A204.1 (cell line): ENCODE data around the gene ATP6AP1.

ENCODE experiments used
- FAIRE-seq: peaks from 2 replicates; lab custom pipeline; 2012; peaks lifted over from hg19 to GRCh38; lab: Jason Lieb, UNC

ATP6AP1 gene

DNA sequence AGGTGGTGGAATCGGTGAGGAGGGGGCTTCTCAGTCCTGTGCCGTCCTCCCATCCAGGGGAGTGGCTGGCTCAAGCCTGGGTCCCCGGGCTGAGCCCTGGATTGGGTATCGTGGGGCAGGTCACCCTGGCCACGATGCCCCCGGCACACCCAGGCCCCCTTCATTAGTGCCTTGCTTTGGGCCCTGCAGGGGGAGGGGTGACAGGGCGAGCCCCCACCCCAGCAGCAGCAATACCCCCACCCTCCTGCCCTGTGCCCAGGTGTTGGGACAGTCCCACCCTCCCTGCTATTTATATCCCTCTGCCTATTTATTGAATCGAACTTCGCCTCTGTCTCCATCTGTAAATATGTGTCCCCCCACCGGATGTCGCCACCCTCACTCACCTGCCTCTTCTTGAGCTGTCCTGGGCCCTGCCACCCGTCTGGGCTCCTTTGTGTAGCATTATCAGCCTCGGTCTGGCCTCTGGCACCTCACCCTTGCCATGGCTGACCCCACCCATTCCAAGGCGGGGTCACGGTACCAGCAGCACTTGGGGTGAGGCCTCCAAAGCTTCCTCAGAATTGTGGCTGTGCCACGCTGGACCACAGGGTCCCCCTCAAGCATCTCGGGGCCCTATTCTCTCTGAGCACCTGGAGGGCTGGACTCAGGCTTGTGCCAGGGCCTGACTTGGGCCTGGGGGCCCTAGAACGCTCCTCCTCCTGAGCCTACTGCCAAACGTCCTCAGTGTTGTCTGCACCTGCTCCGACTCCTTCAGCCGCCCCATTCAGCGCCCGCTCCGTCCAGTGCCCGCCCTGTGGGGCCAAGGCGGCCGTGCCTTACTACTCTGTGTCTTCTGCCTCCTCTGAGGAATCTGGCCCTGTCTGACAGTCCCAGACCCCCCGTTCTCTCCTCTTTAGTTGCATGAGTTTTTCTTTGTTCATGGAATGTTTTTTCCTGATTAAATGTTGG lies 44.5 kb downstream of the ATP6AP1 start:
- FAIRE-seq = no peak

- FAIRE-seq = no peak
Observed at GRCh38 chrX:154473683-154474082, 45.2 kb downstream of the ATP6AP1 start.

GRCh38 chrX:154476821-154477220 lies 48.3 kb downstream of the ATP6AP1 start:
- FAIRE-seq = no peak

DNA sequence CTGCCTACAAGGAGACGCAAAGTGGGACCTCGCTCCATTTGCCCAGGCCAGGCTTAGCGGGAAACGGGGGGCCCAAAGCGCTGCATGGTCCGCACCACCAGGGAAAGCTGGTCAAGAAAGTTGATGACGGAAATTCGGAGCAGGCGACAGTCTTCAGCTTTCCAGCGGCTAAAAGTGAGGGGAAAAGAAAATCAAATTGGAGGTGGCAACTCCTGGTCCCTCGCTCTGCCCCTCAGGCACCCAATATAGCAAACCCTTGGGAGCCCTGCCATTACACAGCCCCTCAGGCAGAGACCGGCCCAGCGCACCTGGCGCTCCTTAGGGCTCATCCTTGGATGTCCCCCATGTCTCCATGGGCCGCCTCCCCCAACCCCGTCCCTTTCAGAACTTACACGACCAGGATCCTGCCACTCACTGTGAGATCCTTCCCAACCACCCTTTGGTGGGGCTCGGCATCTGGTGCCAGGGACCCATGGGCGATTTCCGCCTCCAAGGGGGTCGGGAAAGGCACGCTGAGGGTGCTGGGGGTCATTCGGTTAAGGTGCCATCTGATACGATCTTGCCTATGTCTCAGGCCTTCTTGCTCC lies 49.5 kb downstream of the ATP6AP1 start:
- no peak for FAIRE-seq

DNA sequence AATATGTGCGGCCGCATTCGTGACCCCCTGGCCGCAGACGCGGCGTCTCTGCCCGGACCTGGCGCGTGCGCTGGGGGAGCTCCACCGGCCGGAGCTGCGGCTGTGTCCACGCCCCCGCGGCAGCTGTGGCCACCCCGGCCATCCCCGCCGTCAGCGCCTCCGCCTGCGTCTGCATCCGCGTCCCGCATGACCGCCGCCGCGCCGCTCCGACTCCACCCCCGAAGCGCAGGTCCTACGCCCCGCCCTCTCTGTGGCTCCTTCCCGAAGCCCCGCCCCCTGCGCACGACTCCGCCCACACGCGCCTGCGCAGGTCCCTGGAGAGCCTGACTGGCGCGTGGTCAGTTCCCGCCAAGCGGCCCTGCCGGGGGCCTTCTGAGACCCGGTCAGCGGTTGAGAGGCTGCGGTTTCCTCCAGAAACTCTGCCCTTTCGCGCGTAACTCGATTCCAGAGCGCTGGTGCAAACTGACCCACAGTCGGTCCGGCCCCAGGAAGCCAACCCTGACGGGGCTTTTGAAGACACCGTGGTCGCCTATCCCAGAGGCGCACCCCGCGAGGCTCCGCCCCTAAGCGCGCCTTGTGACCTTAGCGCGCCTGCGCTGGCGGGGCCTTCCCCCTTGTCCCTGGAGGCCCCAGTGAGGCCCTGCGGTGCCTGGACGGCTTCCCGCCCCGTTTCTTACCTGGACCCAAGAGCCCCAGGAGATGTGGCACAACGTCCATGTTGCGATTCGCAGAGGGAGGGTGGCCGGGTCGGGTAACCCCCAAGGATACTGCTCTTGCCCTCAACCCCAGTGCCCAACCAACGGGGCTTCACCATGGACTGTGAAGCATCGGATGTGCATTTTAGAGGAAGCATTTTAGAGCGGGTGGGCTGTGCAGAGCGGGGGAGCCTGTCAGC lies 50.5 kb downstream of the ATP6AP1 start, which contains the start of gene LAGE3:
TSS of gene LAGE3 (minus strand) at position 554 of the 895 bp plus-strand sequence. CDS start at position 188, 366 bp downstream.
- no peak for FAIRE-seq

GRCh38 chrX:154481195-154481594 lies 52.7 kb downstream of the ATP6AP1 start:
- no peak for FAIRE-seq

- no peak for FAIRE-seq
Observed at GRCh38 chrX:154481911-154482601, 53.6 kb downstream of the ATP6AP1 start.

DNA sequence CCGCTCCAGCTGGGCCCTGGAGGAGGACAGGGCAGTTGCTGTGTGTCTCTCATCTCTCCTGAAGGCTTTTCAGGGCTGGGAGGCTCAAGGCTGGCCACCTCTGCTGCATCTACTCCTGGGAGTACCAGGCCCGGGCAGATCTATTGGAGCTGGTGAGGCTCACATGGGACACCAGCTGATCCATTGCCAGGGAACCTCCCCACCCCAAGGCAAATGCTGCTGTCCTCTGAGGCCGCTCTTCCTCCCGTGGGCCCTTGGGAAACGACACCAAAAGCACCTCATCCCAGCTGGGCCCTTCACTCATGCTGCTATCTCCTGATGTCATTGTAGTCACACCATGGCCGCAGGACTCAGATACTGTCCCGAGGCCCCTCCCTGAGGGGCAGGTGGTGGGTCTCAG lies 54.3 kb downstream of the ATP6AP1 start:
- FAIRE-seq = no peak

GRCh38 chrX:154483325-154483724 lies 54.8 kb downstream of the ATP6AP1 start:
- FAIRE-seq = no peak

- no peak for FAIRE-seq
Observed at GRCh38 chrX:154484255-154485149, 56.0 kb downstream of the ATP6AP1 start.

DNA sequence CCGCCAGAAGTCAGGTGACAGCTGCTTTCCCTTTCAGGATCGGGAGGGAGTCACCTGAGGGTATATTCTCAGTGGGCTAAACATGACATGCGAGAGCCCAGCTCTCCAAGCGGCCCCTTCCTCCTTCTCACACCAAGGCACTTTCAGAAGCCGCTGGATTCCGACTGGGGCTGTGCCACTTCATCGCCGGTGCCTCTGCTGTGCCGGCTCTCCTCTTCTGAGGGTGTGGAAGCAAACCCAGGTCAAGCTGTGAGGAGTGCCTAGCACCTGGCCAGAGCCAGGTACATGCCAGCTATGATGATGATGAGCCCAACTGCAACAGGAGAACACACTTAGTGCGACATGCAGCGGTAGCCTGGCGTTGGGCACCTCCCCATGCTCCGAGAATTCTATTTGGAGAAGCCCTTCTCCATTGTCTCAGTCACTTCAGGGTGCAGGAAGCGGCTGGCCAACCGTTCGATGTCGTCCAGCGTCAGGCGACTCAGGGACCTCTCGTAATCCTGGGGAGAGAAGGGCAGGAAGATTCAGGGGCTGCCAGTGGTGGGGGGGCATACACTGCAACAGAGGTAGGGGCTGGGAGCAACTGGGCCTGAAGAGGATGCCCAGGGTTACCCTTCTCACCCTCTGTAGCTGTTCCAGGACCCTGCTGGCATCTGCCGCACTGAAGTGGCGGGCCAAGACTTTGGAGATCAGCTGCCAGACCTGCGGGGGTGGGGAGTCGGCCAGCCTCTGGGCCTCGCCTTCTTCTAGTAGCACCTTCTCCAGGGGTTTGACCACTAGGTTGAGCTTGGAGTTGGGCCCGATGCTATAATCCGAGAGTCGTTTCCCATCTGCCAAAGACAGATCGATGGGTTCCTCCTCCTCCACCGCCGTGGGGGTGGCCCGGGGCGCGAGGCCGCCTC lies 56.9 kb downstream of the ATP6AP1 start:
- FAIRE-seq = no peak

DNA sequence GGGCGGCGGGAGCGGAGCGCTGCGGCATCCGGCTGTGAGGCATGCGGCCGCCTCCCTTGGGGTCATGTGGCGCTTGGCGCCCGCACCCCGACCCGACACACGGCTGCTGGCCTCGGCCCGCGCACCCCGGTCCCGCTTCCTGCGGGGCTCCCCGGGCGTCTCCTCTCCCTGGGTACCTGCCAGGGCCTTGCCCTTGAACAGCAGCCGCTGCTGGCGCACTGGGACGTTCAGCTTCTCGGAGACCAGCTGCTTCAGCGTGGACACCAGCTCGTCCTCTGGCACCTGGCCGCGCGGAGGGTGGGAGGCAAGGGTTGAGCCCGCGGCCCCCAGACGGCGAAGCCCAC lies 57.5 kb downstream of the ATP6AP1 start:
- FAIRE-seq = no peak
